HEK293 (cell line): ENCODE data around the gene OR10A5.

Source experiments
- CTCF ChIA-PET: fragments of 350-600 bp; formaldehyde crosslinking; extraction: SDS; loops from one replicate; lab custom pipeline; 2021; ENCODE audit warnings: antibody characterized with exemption; lab: Yijun Ruan, JAX
- POLR2A ChIA-PET: fragments of 300-600 bp; formaldehyde crosslinking; extraction: SDS; loops from one replicate; lab custom pipeline; 2020; ENCODE audit warnings: antibody characterized with exemption, inconsistent platforms; lab: Yijun Ruan, JAX
- H3K27ac ChIP-seq: fragments of 200-500 bp; sonication (Bioruptor generic); 2 replicates; pipeline ENCODE4 v1.5.1; 2014; ENCODE audit warnings: low read depth, low read length, control low read depth, inconsistent platforms; ENCODE audit errors: extremely low read depth
- H3K36me3 ChIP-seq, 2 experiments: fragments of 200-500 bp in 1 of 2; sonication (Bioruptor generic) in 1 of 2; 1 replicate in 1 of 2; 2 replicates in 1 of 2; pipeline ENCODE4 v1.5.1; 2014 to 2017; ENCODE audit warnings: inconsistent platforms in 2 of 2, low read length in 2 of 2; ENCODE audit not compliant: control insufficient read depth in 2 of 2, insufficient read depth in 1 of 2
- H3K4me1 ChIP-seq: fragments of 200-500 bp; sonication (Bioruptor generic); 2 replicates; pipeline ENCODE4 v1.5.1; 2014; ENCODE audit warnings: mild to moderate bottlenecking, low read length, inconsistent platforms; ENCODE audit not compliant: control insufficient read depth, insufficient read depth
- H3K4me3 ChIP-seq: 2 replicates; pipeline ENCODE4 v1.5.1; 2011; ENCODE audit warnings: low read depth, mild to moderate bottlenecking, control low read depth, low read length, moderate library complexity
- H3K9me3 ChIP-seq: fragments of 200-500 bp; sonication (Bioruptor generic); 2 replicates; pipeline ENCODE4 v1.5.1; 2014; ENCODE audit warnings: low read depth, low read length, inconsistent platforms; ENCODE audit not compliant: control insufficient read depth, insufficient read depth
- GFI1B ChIP-seq: fragments of 450-650 bp; formaldehyde crosslinking; IDR thresholded peaks from 2 replicates; pipeline ENCODE4 v1.5.1; 2016; ENCODE audit warnings: missing biosample characterization, missing genetic modification characterization
- GLI2 ChIP-seq: fragments of 450-650 bp; formaldehyde crosslinking; IDR thresholded peaks from 2 replicates; pipeline ENCODE4; 2017; ENCODE audit warnings: missing biosample characterization, missing genetic modification characterization, low read depth, borderline replicate concordance
- KLF10 ChIP-seq: fragments of 450-650 bp; IDR thresholded peaks from 2 replicates; pipeline ENCODE4 v1.5.1; 2018; ENCODE audit warnings: missing biosample characterization, mild to moderate bottlenecking, missing genetic modification characterization
- KLF7 ChIP-seq: fragments of 450-650 bp; formaldehyde crosslinking; IDR thresholded peaks from 2 replicates; pipeline ENCODE4 v1.5.1; 2016; ENCODE audit warnings: missing biosample characterization, missing genetic modification characterization, borderline replicate concordance
- RBAK ChIP-seq: fragments of 450-650 bp; formaldehyde crosslinking; IDR thresholded peaks from 2 replicates; pipeline ENCODE4 v1.5.1; 2016; ENCODE audit warnings: missing biosample characterization, missing genetic modification characterization
- SCRT1 ChIP-seq: fragments of 450-650 bp; formaldehyde crosslinking; IDR thresholded peaks from 2 replicates; pipeline ENCODE4 v1.5.1; 2016; ENCODE audit warnings: missing biosample characterization, missing genetic modification characterization, borderline replicate concordance
- SP3 ChIP-seq: fragments of 450-650 bp; formaldehyde crosslinking; IDR thresholded peaks from 2 replicates; pipeline ENCODE4 v1.5.1; 2016; ENCODE audit warnings: missing biosample characterization, missing genetic modification characterization
- WT1 ChIP-seq: fragments of 450-650 bp; formaldehyde crosslinking; IDR thresholded peaks from 2 replicates; pipeline ENCODE4 v1.5.1; 2016; ENCODE audit warnings: missing biosample characterization, missing genetic modification characterization
- ZBTB1 ChIP-seq: fragments of 450-650 bp; formaldehyde crosslinking; IDR thresholded peaks from 2 replicates; pipeline ENCODE4 v1.5.1; 2016; ENCODE audit warnings: missing biosample characterization, missing genetic modification characterization
- ZFP3 ChIP-seq: fragments of 450-650 bp; formaldehyde crosslinking; IDR thresholded peaks from 2 replicates; pipeline ENCODE4 v1.5.1; 2016; ENCODE audit warnings: low read depth, missing biosample characterization, missing genetic modification characterization
- ZFP37 ChIP-seq: fragments of 450-650 bp; formaldehyde crosslinking; IDR thresholded peaks from 2 replicates; pipeline ENCODE4 v1.5.1; 2016; ENCODE audit warnings: missing biosample characterization, missing genetic modification characterization
- ZNF112 ChIP-seq: fragments of 450-650 bp; formaldehyde crosslinking; IDR thresholded peaks from 2 replicates; pipeline ENCODE4 v1.5.0; 2017; ENCODE audit warnings: missing biosample characterization, missing genetic modification characterization
- ZNF138 ChIP-seq: fragments of 450-650 bp; formaldehyde crosslinking; IDR thresholded peaks from 2 replicates; pipeline ENCODE4 v1.5.1; 2016; ENCODE audit warnings: missing biosample characterization, missing genetic modification characterization, borderline replicate concordance
- ZNF174 ChIP-seq: fragments of 450-650 bp; formaldehyde crosslinking; IDR thresholded peaks from 2 replicates; pipeline ENCODE4 v1.5.0; 2017; ENCODE audit warnings: missing biosample characterization, mild to moderate bottlenecking, missing genetic modification characterization
- ZNF18 ChIP-seq: fragments of 450-650 bp; formaldehyde crosslinking; IDR thresholded peaks from 2 replicates; pipeline ENCODE4 v1.5.1; 2016; ENCODE audit warnings: missing biosample characterization, missing genetic modification characterization
- ZNF202 ChIP-seq: fragments of 450-650 bp; formaldehyde crosslinking; IDR thresholded peaks from 2 replicates; pipeline ENCODE4 v1.5.1; 2016; ENCODE audit warnings: missing biosample characterization, missing genetic modification characterization, borderline replicate concordance
- ZNF221 ChIP-seq: fragments of 450-650 bp; formaldehyde crosslinking; IDR thresholded peaks from 2 replicates; pipeline ENCODE4 v1.5.1; 2017; ENCODE audit warnings: missing biosample characterization, missing genetic modification characterization, borderline replicate concordance
- ZNF223 ChIP-seq: fragments of 450-650 bp; formaldehyde crosslinking; IDR thresholded peaks from 2 replicates; pipeline ENCODE4 v1.5.1; 2016; ENCODE audit warnings: missing biosample characterization, missing genetic modification characterization
- ZNF248 ChIP-seq: fragments of 450-650 bp; formaldehyde crosslinking; IDR thresholded peaks from 2 replicates; pipeline ENCODE4 v1.5.1; 2017; ENCODE audit warnings: missing biosample characterization, missing genetic modification characterization
- ZNF266 ChIP-seq: fragments of 450-650 bp; formaldehyde crosslinking; IDR thresholded peaks from 2 replicates; pipeline ENCODE4 v1.5.1; 2016; ENCODE audit warnings: missing biosample characterization, missing genetic modification characterization, low read depth
- ZNF391 ChIP-seq: fragments of 450-650 bp; formaldehyde crosslinking; IDR thresholded peaks from 2 replicates; pipeline ENCODE4 v1.5.1; 2016; ENCODE audit warnings: low read depth, missing biosample characterization, missing genetic modification characterization, borderline replicate concordance
- ZNF394 ChIP-seq: fragments of 450-650 bp; formaldehyde crosslinking; IDR thresholded peaks from 2 replicates; pipeline ENCODE4 v1.5.1; 2016; ENCODE audit warnings: missing biosample characterization, missing genetic modification characterization, mild to moderate bottlenecking, moderate library complexity, borderline replicate concordance
- ZNF48 ChIP-seq: fragments of 450-650 bp; formaldehyde crosslinking; IDR thresholded peaks from 2 replicates; pipeline ENCODE4 v1.5.1; 2016; ENCODE audit warnings: missing biosample characterization, missing genetic modification characterization
- ZNF518A ChIP-seq: fragments of 450-650 bp; formaldehyde crosslinking; conservative IDR thresholded peaks from 2 replicates; pipeline ENCODE4 v1.5.1; 2016; ENCODE audit warnings: low read depth, missing biosample characterization, missing genetic modification characterization
- ZNF555 ChIP-seq: fragments of 450-650 bp; formaldehyde crosslinking; conservative IDR thresholded peaks from 2 replicates; pipeline ENCODE4 v1.5.1; 2017; ENCODE audit warnings: missing biosample characterization, mild to moderate bottlenecking, missing genetic modification characterization, inconsistent platforms
- ZSCAN5A ChIP-seq: fragments of 450-650 bp; formaldehyde crosslinking; IDR thresholded peaks from 2 replicates; pipeline ENCODE4 v1.5.1; 2016; ENCODE audit warnings: missing biosample characterization, missing genetic modification characterization

The OR10A5 gene

GRCh38 chr11:6889835-6890234, 44.4 kb downstream of the OR10A5 start (continued):
- TF ChIP-seq RBAK (tag by site-specific recombination) (no peak), ZNF555 (tag by site-specific recombination) (no peak), ZNF18 (tag by site-specific recombination) (no peak)

- no peaks in the 10 kb centered on the region for H3K4me1 ChIP-seq
- CTCF ChIA-PET = no interaction called here
- H3K9me3 ChIP-seq = no peaks in the 10 kb centered on the region
- no peaks in the 10 kb centered on the region for H3K36me3 ChIP-seq
- no peak within 1 kb of the TSS for H3K27ac ChIP-seq
- H3K4me3 ChIP-seq = no peak within 1 kb of the TSS
- TF ChIP-seq ZNF202 (tag by site-specific recombination) (no peak), ZNF221 (no peak), ZFP37 (no peak), ZNF266 (tag by site-specific recombination) (no peak), ZNF394 (tag by site-specific recombination) (no peak), GFI1B (no peak), KLF10 (tag by site-specific recombination) (no peak), ZSCAN5A (tag by site-specific recombination) (no peak)
- POLR2A ChIA-PET = no interaction called here
Measured at GRCh38 chr11:6892400-6892799, 46.9 kb downstream of the OR10A5 start, which contains the start of gene OR2D2. Gene OR2D2, minus strand, starts transcription at chr11:6892500. Its CDS starts 0 bp downstream, at chr11:6892500.

GRCh38 chr11:6894097-6894496, 48.6 kb downstream of the OR10A5 start:
- Histone ChIP-seq H3K36me3 (no peaks in the 10 kb centered on the region), H3K4me3 (no peak overlapping the region), H3K27ac (no peak overlapping the region), H3K9me3 (no peaks in the 10 kb centered on the region), H3K4me1 (no peaks in the 10 kb centered on the region)
- ChIA-PET CTCF (no interaction called here), POLR2A (no interaction called here)
- TF ChIP-seq GLI2 (tag by site-specific recombination) (no peak), SP3 (tag by site-specific recombination) (no peak), ZBTB1 (tag by site-specific recombination) (no peak), ZNF138 (tag by site-specific recombination) (no peak), ZNF48 (tag by site-specific recombination) (no peak), ZNF391 (tag by site-specific recombination) (no peak), ZNF518A (tag by site-specific recombination) (no peak), ZNF223 (tag by site-specific recombination) (no peak), RBAK (tag by site-specific recombination) (no peak), ZNF174 (tag by site-specific recombination) (no peak), WT1 (tag by site-specific recombination) (no peak), SCRT1 (tag by site-specific recombination) (no peak), ZNF248 (tag by site-specific recombination) (no peak), KLF7 (tag by site-specific recombination) (no peak), ZFP3 (tag by site-specific recombination) (no peak), ZNF112 (no peak)
